ENCODE results near the gene NOD2.

The NOD2 gene

GRCh38 chr16:50692999-50693781 is at the start of gene NOD2:
Gene NOD2, plus strand, starts transcription at chr16:50693606. Its CDS starts 5,890 bp downstream, at chr16:50699496.
- DNase-seq (ENCODE audit: insufficient read length, low spot score) = no peak
- peak; percentile 81 for FAIRE-seq

GRCh38 chr16:50644245-50644644 is 49.2 kb upstream of the NOD2 start:
- no peak for FAIRE-seq
- DNase-seq (ENCODE audit: insufficient read length, low spot score) = no peak

- FAIRE-seq (peak; percentile 28), DNase-seq (ENCODE audit: insufficient read length, low spot score) (peak; percentile 39)
Observed at GRCh38 chr16:50644729-50645128, 48.7 kb upstream of the NOD2 start.

- FAIRE-seq = no peak
- no peak for DNase-seq (ENCODE audit: insufficient read length, low spot score)
Observed at GRCh38 chr16:50645563-50646220, 47.7 kb upstream of the NOD2 start.

GRCh38 chr16:50646345-50646744 is 47.1 kb upstream of the NOD2 start:
- FAIRE-seq = no peak
- no peak for DNase-seq (ENCODE audit: insufficient read length, low spot score)

- DNase-seq (ENCODE audit: insufficient read length, low spot score) (no peak), FAIRE-seq (no peak)
Observed at GRCh38 chr16:50651835-50652438, 41.5 kb upstream of the NOD2 start.

- no peak for FAIRE-seq
- DNase-seq (ENCODE audit: insufficient read length, low spot score) = no peak
Observed at GRCh38 chr16:50652836-50653425, 40.5 kb upstream of the NOD2 start.

- no peak for FAIRE-seq
- DNase-seq (ENCODE audit: insufficient read length, low spot score) = no peak
Observed at GRCh38 chr16:50653633-50654519, 39.5 kb upstream of the NOD2 start.

GRCh38 chr16:50655558-50656055 is 37.8 kb upstream of the NOD2 start:
- no peak for DNase-seq (ENCODE audit: insufficient read length, low spot score)
- FAIRE-seq = no peak

- FAIRE-seq (no peak), DNase-seq (ENCODE audit: insufficient read length, low spot score) (no peak)
Observed at GRCh38 chr16:50657241-50657640, 36.2 kb upstream of the NOD2 start.

GRCh38 chr16:50659806-50660205 is 33.6 kb upstream of the NOD2 start:
- FAIRE-seq = no peak
- DNase-seq (ENCODE audit: insufficient read length, low spot score) = no peak

GRCh38 chr16:50662306-50662940 is 31.0 kb upstream of the NOD2 start:
- DNase-seq (ENCODE audit: insufficient read length, low spot score) = no peak
- no peak for FAIRE-seq

- no peak for FAIRE-seq
- no peak for DNase-seq (ENCODE audit: insufficient read length, low spot score)
Observed at GRCh38 chr16:50664270-50664669, 29.1 kb upstream of the NOD2 start.

GRCh38 chr16:50665128-50665878 is 28.1 kb upstream of the NOD2 start:
- no peak for FAIRE-seq
- DNase-seq (ENCODE audit: insufficient read length, low spot score) = peak; percentile 74

GRCh38 chr16:50666658-50667496 is 26.5 kb upstream of the NOD2 start:
- no peak for FAIRE-seq

GRCh38 chr16:50667497-50668367 is 25.7 kb upstream of the NOD2 start:
- FAIRE-seq (no peak), DNase-seq (ENCODE audit: insufficient read length, low spot score) (no peak)

More at GRCh38 chr16:50666658-50667496, 26.5 kb upstream of the NOD2 start:
- no peak for DNase-seq (ENCODE audit: insufficient read length, low spot score)

GRCh38 chr16:50668368-50669008 is 24.9 kb upstream of the NOD2 start:
- DNase-seq (ENCODE audit: insufficient read length, low spot score) (no peak), FAIRE-seq (no peak)

All from HTR-8/SVneo (cell line).